NCI-H82 (cell line): ENCODE results near the gene ZDHHC20.
A peak's percentile ranks its signal among the peaks of the same experiment; 100 is the strongest.
"Not testable (repeated sequence)": the region's sequence is repeated elsewhere in the genome, so short reads cannot be mapped to it uniquely, and the experiment has no call there.

Source experiments
- DNase-seq: peaks from one replicate; lab custom pipeline; 2025; lab: John Stamatoyannopoulos, UW

Gene ZDHHC20

DNA sequence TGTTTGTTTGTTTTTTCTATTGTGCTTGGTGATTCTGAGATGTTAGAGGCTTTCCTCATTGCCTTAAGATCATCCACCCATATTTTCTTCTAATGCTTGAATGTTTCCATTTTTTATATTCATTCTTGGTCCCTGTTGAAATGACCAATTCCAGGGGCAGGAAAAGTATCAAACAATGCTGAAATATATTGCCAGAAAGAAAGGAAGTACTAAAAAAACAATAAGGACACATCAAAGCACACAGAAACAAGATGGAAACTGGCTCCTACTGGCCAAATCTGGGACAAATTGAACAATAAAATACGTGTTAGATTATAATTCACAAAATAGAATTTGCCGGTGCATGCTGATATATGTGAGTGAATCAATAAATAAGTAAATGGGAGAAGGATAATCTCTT, 23.9 kb downstream of the ZDHHC20 start:
- DNase-seq: no peak

DNA sequence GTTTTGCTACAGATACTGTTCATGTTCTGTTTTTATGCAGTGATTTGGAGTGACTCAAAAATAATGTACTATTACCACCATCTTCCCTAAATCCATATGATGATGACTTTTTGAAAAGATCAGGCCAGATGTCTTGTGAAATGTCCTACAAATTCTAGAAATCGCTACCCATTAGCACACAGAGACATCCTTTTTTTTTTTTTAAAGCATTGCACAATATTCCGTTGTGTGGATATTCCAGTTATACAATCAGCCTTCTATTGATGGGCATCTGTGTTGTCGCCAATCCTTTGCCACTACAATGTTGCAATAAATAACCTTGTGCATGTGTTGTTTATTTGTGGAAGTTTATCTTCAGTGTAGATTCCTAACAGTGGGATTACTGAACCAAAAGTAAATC, 24.5 kb downstream of the ZDHHC20 start:
- no peak for DNase-seq

DNA sequence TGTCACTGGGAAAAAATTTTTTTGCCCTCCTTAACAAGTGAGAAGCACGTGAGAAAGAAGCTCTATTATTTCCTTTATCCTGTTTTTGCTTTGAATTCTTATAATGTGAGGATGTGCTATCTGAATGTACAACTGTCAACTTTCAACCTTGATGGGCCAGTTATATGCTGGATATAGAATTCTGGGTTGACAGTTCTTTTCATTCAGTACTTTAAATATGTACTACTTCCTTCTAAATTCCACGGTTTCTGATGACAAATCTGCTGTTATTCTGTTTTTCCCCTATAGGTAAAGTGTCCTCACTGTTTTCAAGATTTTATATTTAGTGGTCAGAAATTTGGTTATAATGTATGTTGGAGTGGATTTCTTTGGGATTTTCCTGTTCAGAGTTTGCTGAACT, 29.9 kb downstream of the ZDHHC20 start:
- no peak for DNase-seq

DNA sequence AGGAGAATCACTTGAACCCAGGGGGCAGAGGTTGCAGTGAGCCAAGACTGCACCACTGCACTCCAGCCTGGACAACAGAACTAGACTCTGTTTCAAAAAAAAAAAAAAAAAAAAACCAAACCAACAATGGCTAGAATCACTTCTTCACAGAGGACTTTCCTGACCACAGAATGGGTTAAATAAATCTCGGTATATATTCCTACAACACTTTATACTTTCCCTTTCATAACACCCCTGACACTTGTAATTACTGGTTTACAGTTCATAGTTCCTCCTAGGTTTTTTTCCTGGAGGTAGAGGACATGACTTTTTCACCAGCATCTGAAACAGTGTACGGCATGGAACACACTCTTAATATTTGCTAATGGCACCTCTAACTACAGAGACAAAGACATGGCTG, 31.4 kb downstream of the ZDHHC20 start:
- no peak for DNase-seq

DNA sequence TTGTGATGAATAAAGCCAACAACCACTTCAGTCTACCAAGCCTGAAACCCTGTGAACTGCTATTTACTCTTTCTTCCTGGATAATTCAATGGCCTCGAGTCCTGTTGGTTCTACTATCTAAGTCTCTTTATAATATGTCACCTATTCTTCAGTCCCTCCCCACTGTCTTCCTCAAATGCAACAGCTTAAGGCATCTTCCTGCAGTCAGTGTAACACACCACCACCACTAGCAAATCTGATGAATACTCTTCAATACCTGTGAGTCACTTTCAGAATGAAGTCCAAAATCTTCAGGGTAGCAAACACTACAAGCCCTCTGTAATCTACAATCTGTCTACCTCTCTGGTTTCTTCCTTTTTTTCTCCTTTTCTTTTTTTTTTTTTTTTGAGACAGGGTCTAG, 32.9 kb downstream of the ZDHHC20 start:
- no peak for DNase-seq

DNA sequence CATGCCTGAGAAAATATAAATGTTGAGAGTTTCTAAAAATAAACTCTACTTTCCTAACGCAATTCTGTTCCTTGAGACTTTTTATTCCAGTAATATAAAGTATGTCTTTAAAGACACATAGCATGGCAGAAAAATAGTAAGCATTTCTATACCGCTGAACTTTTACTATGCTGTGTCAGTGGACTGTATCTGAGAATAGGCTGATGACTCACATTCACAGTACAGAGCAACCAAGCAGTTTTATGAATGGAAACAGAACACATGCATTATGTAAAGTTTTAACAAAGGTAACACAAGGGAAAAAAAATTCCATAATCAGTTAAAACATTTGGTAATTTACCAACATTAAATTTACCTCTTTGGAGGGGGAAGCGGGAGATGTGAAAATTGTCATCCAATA, 38.4 kb downstream of the ZDHHC20 start:
- DNase-seq: no peak

DNA sequence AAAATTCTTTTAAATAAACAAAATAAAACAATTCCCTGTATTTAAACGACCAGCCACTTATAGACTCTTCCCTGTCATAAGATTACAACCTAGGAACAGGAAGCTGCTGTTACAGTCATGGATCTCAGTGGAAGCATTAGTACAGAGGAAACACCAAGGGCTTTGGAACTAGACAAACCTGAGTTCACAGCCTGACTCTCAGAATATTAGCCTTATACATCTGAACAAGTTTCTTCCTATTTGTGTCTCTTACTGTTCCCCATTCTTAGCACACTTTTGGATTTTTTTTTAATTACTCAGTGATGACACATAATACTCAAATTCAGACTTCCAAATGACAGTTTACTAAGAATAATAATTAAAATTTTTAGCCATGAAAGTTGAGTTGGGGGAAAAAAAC, 46.1 kb downstream of the ZDHHC20 start:
- no peak for DNase-seq

DNA sequence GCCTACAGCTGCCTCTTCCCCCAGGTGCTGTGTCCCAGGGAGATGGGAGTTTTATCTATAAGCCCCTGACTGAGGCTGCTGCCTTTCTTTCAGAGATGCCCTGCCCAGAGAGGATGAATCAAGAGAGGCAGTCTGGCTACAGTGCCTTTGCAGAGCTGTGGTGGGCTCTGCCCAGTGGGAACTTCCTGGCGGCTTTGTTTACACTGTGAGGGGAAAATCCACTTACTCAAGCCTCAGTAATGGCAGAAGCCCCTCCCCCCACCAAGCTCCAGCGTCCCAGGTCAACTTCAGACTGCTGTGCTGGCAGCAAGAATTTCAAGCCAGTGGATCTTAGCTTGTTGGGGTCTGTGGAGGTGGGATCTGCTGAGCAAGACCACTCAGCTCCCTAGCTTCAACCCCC, 48.6 kb downstream of the ZDHHC20 start:
- DNase-seq: peak; percentile 54

DNA sequence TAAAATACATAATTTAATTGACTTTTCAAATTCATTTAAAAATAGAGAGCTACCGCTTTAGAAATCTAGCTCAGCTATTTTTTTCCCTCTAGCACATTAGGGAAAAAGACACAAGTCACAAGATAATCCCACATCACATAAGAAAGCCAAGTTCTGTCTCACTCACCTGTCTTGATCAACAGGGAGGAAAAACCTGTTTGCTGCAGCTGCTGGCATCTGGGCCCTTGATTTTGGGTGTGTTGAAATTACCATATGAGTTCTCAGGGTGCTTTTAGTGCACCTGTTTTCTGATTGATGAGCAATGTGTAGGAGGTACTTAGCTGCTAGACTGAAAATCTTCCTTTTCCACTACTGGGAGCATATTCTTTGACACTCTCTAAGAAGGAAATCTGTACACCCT, 53.8 kb downstream of the ZDHHC20 start:
- no peak for DNase-seq

DNA sequence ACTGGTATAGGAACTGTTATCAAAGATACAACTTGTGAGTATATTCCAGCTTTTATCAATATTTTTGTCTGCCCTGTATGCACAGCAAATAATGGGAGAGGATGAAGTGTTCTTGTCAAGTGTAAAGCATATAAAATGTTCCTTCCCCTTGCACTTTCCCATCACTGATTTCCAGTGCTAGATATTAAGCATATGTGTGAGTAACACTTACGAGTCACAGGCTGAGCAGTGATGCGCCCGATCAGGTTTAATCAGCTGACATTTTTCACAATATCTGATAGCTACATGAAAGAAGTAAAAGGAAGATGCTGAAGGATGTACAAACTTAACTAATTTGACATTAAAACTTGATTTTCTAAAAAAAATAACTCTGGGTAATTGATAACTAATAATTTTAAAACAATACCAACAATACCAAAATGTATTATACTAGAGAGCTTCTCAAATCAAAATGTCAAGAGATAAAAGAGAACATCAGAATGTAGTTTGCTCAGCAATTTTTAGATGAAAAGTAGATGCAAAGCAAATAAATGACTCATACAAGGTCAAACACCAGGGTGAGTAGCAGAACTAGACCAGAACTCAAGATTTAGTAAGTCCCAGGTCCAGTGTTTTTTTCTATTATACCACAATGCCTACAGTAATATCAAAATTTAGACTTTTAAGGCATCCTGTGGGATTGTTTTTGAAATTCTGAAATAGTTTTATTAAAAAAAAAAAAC, 56.4 kb downstream of the ZDHHC20 start:
- DNase-seq: no peak

DNA sequence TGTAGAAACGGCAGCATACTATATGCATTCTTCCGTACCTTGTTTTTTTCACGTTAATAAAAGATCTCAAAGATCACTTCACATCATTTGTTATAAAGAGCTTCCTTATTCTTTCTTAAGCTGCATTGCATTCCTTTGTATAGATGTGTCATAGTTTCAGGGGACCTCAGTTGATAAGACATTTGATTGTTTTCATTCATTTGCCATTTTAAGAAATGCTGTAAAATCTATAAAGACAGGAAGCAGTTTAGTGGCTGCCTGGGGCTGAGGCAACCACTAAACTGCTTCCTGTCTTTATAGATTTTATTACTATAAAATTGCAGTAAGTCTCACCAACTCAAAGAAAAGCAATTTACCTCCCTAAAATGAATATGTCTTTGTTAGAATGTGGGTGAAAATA, 59.4 kb downstream of the ZDHHC20 start:
- DNase-seq: no peak

DNA sequence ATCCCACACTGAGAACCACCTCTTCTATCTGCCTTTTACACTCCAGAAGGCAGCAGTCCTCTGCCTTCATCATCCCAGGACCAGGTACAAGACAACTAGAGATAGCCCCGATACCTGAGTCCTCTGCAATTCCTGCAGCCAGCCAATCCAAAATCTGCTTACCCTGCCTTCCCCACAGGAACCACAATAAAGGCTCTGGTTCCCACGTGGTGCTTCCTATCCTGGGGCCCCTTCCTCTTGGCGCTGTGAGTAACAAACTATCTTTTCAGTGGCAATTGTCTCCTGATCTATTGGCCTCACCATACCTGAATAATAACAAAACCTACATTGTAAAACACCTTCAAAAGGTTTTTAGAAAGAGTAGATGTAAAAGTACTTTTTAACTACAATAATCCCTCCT, 63.1 kb downstream of the ZDHHC20 start:
- DNase-seq: no peak

DNA sequence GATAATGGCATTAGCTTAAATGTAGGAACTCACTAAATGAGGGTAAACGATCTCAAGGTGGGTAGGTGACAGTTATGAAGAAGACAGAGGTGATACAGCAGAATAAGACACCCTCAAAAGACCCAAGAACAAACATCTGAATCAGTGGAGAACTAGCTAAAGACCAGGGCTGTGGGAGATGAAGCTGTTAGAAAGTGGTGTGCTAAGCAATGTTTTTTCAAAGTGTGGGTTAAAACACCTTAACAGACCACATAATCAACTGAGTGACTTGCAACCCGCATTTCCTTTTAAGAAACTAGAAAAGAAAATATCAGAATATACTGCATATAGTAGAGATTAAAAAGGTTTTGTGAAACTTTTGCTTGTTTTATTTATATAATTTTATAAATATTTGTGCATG, 70.0 kb downstream of the ZDHHC20 start:
- DNase-seq: no peak

DNA sequence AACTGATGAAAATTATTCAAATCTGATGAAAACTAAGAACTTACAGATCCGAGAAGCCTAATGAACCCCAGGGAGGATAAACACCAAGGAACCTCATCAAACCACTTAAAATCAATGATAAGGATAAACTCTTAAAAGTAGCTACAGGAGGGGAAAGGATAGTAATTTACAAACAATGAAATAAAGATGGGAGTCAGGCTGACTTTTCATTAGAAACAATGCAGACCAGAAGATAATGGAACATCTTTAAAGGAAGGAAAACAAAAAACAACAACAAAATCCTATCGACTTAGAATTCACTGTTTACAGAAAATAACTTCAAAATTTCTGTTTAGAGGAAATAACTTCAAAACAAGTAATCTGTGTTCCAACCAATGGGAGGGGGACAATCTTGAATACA, 73.4 kb downstream of the ZDHHC20 start:
- no peak for DNase-seq

DNA sequence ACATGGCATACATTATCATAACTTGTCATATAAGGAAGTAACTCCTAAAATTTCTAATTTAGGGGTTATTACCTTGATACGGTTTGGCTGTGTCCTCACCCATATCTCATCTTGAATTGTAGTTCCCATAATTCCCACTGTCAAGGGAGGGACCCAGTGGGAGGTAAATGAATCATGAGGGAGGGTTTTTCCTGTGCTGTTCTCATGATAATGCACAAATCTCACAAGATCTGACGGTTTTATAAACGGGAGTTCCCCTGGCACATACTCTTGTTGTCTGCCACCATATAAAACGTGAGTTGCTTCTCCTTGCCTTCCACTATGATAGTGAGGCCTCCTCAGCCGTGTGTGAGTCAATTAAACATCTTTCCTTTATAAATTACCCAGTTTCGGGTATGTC, 76.0 kb downstream of the ZDHHC20 start:
- DNase-seq: no peak

DNA sequence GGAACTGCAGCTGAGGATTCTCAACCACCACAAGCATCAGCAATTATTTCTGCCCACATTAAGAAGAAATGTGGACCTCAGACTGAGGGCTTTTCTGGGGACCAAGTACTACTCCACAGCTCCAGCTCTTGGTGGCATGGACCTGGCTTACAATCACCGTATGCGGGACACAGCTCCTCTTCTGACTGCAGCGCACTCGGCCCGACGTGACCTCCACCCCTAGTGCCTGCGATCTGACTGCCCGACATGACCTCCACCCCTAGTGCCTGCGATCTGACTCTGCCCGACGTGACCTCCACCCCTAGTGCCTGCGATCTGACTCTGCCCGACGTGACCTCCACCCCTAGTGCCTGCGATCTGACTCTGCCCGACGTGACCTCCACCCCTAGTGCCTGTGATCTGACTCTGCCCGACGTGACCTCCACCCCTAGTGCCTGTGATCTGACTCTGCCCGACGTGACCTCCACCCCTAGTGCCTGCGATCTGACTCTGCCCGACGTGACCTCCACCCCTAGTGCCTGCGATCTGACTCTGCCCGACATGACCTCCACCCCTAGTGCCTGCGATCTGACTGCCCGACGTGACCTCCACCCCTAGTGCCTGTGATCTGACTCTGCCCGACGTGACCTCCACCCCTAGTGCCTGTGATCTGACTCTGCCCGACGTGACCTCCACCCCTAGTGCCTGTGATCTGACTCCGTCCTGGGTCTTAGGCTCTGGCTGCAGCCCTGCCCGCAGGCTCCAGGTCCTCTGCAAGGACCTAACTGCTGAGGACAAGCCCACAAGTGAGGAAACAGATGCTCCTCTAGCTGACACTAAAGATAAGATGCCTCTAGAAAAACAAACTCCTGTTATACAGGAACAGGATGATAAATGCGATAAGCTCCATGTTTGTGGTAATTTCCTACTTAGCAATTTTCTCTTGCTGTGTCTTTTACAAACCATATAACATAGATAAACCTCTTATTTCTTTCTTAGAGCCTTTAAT, 81.8 kb downstream of the ZDHHC20 start:
- DNase-seq: not testable (repeated sequence)

DNA sequence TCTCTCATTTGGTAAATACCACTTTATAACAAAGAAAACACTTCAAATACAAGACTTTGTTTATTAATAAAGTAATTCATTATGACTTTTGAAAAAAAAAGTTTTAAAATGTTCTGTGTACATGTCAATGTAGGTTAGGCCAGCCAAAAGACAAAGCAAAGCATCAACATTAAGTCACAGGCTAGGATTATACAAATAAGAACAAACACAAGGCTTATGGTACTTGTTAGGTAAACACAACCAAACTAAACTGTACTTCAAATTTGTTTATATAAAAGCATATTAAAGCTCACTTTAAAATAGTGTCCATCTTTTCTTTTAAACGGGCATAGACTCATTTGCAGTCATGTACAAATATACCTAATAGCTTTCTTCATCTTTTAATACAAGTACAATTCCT, 86.6 kb downstream of the ZDHHC20 start:
- DNase-seq: no peak

DNA sequence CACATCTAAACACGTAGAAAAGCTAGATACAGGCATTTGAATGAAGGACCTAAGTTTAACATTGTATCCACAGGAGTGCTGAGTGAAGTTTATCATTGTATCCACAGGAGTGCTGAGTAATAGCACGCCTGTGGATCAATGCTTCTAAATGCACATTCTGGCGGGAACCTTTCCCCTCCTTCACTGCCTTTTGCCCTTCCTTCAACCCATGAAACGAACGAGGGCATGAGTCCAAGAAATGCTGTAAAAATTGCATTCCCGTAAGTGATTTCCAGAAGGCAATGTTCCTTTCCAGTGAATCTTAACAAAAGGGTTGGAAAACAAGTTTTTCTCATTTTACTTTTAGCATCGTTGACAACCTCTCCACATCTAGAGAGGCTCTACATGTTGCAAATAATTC, 88.1 kb downstream of the ZDHHC20 start:
- no peak for DNase-seq

DNA sequence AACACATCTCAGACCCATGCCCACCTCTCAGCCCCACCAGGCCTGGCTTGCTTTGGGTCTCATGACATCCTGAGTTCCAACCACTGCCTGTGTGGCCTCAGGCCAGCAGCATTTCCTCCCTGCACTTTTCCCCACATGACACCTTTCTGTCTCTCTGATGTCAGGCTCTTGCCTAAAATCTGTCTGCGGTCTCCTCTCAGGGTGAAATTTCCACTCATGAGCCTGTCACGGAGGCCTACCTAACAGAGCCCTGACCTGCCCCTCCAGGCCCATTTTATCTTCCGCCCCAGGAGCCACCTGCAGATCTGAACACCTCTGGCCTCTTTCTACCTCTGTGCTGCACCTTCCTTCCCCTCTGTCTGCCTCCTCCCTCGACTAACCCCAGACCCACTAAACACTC, 93.5 kb downstream of the ZDHHC20 start:
- no peak for DNase-seq

DNA sequence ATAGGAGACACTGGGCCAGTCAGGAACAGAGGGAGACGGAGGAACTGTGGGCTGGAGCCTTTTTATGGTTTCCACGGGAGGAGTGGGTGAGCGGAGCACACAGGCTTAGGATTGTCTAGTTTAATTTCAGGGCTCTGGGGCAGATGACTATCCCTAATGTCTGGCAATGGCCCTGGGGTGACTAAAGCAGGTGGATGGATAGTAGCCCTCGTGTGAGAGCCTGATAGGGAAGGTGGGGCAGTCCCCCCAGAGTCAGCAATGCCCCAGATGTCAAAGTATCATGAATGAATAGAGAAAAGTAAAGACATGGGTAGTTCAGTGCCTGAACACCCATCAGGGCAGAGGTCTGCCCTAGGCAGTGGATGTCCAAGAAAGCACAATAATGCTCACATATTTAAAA, 94.2 kb downstream of the ZDHHC20 start:
- no peak for DNase-seq

DNA sequence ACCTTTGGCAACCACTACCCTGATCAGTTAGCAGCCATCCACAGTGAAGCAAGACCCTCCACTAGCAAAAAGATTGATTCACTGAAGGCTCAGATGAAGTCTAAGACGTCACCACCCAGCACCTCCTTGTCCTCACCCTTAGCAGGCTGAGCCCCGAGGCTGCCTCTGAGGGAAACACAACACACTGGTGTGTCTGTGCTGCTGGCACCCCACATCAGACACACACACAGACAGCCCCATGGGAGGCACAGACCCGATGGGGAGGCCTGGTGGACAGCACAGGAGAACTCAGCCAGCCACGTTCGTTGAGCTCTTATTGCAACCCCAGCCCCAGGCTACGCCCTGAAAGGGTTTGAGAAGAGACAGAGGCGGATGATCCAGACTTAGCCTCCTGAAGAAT, 94.7 kb downstream of the ZDHHC20 start:
- DNase-seq: no peak

DNA sequence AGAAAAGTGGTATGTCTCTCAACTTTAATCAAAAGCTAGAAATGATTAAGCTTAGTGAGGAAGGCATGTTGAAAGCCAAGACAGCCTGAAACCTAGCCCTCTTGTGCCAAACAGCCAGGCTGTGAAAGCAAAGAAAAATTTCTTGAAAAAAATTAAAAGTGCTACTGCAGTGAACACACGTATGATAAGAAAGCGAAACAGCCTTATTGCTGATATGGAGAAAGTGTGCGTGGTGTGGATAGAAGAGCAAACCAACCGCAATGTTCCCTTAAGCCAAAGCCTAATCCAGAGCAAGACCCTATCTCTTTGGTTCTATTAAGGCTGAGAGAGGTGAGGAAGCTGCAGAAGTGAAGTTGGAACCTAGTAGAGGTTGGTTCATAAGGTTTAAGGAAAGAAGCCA, 96.4 kb downstream of the ZDHHC20 start:
- no peak for DNase-seq

DNA sequence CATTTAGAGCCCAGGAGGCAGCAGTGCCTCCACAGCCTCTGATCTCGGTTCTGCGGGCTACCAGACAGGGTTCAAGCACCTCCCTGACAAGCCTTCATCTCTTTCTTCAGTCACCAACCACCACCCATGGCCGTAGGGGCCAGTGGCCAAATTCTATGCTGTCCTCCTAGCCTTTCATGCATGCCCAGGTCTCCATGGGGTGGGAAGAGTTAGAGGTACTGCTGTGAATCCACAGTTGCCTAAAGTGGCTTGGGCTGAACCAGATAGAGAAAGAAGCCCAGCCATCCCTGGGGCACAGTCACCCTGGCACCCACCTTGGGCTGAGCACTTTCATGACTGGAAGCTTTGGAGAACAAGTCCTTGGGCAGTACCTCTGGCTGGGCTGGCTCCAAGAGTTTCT, 97.4 kb downstream of the ZDHHC20 start:
- DNase-seq: no peak
